NCI-H2029 (cell line): ENCODE results near the gene SRC.

Experiments
- DNase-seq: peaks from one replicate; lab custom pipeline; 2025; lab: John Stamatoyannopoulos, UW

SRC gene

DNA sequence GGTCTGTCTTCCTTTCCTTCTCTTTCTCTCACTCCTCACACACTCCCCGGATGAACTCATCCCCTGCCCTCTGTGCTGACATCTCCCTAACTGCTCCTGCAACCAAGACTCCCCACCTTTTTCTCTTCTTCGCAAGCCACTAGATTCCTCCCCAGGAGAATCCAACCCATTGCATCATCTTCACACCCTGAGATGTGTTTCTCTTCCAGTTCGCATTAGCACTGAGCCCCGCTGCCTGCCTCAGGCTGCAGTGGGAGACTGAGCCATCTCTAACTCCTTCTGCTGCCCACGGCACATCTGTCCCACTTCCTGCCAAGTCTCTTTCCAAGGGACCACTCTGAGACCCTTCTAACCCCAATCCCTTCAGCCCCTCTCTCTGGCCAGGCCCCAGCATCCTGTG is 107.9 kb downstream of the SRC start:
- DNase-seq = no peak

- no peak for DNase-seq
Measured at GRCh38 chr20:37454636-37455385, 108.9 kb downstream of the SRC start.
